C4-2B (cell line): ENCODE results near the gene HOXD12.

ENCODE experiments used
- ZFX ChIP-seq: fragments of 450-650 bp; IDR thresholded peaks from 2 replicates; pipeline ENCODE4 v1.6.1; 2017
- TF ChIP-seq, protein P1 (sequence below): fragments of 450-650 bp; conservative IDR thresholded peaks from 2 replicates; pipeline ENCODE4 v1.5.1; 2017; ENCODE audit warnings: mild to moderate bottlenecking

DNA sequence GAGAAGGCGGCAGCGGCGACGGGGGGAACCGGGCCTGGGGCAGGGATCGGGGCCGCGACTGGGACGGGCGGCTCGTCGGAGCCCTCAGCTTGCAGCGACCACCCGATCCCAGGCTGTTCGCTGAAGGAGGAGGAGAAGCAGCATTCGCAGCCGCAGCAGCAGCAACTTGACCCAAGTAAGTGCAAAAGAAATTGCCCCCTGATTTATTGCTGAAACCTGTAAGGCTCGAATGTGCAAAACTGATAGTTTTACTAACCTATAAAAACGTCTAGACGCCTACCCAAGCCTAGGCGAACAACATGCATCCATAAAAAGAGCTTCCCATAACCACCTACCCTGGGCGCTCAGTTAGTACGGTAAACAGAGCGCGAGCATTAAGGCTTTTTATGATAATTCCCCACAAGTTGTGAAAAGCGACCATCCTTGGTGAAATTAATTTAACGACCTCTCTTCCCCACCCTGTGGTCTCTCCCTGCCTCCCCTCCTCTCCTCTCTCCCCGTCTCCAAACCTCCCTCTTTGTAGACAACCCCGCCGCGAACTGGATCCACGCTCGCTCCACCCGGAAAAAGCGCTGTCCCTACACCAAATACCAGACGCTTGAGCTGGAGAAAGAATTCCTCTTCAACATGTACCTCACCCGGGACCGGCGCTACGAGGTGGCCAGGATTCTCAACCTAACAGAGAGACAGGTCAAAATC is 24.0 kb downstream of the HOXD12 start:
- TF ChIP-seq, protein P1, sequence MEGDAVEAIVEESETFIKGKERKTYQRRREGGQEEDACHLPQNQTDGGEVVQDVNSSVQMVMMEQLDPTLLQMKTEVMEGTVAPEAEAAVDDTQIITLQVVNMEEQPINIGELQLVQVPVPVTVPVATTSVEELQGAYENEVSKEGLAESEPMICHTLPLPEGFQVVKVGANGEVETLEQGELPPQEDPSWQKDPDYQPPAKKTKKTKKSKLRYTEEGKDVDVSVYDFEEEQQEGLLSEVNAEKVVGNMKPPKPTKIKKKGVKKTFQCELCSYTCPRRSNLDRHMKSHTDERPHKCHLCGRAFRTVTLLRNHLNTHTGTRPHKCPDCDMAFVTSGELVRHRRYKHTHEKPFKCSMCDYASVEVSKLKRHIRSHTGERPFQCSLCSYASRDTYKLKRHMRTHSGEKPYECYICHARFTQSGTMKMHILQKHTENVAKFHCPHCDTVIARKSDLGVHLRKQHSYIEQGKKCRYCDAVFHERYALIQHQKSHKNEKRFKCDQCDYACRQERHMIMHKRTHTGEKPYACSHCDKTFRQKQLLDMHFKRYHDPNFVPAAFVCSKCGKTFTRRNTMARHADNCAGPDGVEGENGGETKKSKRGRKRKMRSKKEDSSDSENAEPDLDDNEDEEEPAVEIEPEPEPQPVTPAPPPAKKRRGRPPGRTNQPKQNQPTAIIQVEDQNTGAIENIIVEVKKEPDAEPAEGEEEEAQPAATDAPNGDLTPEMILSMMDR = no peak
- TF ChIP-seq ZFX = no peak
